ENCODE data around the gene HMGCR.

DNA sequence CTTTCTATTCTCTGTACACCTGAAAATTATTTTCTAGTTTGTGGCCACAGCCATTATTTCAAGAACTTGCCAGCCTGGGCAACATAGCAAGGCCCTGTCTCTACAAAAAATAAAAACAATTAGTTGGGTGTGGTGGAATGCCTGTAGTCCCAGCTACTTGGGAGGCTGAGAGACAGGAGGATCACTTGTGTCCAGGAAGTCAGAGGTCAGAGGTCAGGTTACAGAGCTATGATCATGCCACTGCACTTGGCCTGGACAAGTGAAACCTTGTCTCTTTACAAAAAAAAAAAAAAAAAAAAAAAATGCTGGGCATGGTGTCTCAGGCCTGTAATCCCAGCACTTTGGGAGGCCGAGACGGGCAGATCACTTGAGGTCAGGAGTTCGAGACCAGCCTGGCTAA is 58.3 kb downstream of the HMGCR start:
- TF ChIP-seq CTCF (IDR thresholded peaks at IDR 0.05; ENCODE audit: low read depth, low read length) (no peak), EZH2phosphoT487 (IDR thresholded peaks at IDR 0.05; ENCODE audit: low read depth) (no peak)
